Suppressor macrophage (primary cell): ENCODE results near the gene A3GALT2.
"Not testable (repeated sequence)": the region's sequence is repeated elsewhere in the genome, so short reads cannot be mapped to it uniquely, and the experiment has no call there.

Experiments used
- DNase-seq, 4 experiments: peaks; one replicate each; pipeline ENCODE4 v3.0.0-alpha.2; 2020 to 2022

A3GALT2 gene

DNA sequence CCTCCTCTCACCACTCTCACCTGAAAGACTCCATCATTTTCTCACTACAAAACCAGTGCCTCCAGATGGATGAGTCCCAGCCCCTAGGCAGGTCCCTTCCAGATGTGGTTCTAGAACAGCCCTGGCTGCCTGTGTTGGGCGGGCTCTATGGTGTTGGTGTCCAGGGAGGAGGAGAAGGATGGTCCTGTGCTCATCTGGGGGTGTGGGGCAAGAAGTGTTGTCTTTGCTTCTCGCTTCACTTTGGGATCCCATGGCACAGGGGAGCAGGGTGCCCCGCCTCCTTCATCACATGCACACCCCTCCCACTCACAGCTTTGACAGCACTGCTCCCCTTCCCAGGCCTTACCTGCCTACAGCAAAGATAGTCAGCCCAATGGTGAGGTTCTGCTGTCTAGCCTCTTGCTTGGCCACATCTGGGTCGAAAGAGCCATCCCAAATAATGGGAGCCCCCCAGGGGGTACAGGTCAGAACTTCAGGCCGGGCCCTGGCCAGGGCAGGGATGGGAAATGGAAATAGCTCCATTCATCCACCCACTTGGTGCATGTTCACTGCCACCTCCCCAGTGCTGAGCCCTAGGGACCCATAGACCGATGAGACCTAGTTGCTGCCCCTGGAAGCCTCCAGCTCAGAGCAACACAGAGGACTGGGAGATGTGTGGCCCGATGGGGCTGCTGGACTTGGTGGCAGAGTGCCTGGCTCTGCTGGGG lies 9.0 kb downstream of the A3GALT2 start:
- DNase-seq = no peak

DNA sequence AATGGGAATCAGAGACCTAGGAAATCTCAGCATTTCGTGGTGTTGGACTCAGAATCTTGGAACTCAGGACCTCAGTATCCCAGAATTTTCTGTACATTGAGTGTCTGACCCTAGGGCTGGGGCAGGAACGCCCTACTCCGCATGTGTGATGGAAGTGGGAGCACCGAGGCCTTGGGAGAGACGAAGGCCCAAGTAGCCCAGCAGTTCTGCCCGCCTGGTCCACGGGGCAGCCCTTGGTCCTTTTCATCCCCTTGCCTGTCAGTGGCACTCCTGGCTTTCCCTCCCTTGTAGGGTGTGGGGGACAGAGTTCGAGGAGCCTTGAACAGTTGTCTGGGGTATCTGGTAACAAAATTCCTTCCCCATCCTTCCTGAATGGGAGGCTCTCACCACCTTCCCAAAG lies 10.2 kb downstream of the A3GALT2 start:
- DNase-seq = no peak

DNA sequence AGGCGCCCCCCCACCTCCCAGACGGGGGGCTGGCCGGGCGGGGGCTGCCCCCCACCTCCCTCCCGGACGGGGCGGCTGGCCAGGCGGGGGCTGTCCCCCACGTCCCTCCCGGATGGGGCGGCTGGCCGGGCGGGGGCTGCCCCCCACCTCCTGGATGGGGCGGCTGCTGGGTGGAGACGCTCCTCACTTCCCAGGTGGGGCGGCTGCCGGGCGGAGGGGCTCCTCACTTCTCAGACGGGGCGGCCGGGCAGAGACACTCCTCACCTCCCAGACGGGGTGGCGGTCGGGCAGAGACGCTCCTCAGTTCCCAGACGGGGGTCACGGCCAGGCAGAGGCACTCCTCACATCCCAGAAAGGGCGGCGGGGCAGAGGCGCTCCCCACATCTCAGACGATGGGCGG lies 11.5 kb downstream of the A3GALT2 start:
- not testable (repeated sequence) for DNase-seq

DNA sequence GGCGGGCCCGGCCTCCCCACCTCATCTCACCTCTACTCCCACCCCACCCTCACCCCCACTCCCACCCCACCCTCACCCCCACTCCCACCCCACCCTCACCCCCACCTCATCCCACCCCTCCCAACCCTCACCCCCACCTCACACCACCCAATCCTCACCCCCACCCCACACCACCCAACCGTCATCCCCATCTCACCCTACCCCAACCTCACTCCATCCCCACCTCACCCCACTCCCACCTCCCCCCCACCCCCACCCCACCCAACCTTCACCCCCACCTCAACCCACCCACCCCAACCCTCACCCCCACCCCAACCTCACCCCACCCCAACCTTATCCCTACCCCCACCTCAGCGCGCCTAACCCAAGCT lies 13.4 kb downstream of the A3GALT2 start:
- no peak for DNase-seq

DNA sequence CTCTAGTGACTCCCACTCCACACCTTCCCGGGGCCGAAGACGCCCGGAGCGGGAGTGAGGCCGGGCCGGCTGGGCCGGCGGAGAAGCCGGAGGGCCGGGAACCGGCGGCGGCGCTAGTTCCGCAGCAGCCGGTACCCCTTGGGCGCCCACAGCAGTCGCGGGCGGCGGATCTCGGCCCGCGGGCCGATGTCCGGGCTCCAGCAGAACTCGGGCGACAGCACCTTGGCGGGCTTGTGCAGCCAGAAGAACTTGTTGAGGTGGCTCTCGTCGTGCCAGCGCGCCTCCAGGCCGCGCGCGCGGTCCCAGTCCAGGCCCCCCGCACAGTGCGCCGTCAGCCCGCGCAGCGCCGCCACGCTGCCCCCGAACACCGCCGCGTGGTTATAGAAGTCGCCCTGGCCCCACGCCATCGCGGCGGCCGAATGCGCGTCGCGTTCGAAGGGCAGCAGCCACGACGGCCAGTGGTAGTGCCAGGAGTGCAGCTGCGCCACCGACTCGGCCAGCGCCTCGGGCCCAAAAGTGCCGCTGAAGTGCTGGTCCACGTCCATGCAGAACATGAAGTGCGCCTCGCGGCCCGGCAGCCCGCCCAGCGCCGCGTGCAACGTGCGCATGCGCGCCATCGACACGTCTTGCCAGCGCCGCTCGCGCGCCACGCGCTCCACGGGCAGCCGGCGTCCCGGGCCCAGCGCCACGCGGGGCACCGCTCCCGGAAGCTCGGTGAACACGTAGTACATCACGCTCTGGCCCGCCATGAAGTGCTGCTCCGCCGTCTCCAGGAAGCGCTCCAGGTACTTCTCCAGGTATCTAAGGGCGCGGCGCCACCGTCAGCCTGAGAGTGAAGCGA lies 14.0 kb downstream of the A3GALT2 start:
- DNase-seq = peak in 3 of 4 experiments; percentile 28 to 39 (median 31)

DNA sequence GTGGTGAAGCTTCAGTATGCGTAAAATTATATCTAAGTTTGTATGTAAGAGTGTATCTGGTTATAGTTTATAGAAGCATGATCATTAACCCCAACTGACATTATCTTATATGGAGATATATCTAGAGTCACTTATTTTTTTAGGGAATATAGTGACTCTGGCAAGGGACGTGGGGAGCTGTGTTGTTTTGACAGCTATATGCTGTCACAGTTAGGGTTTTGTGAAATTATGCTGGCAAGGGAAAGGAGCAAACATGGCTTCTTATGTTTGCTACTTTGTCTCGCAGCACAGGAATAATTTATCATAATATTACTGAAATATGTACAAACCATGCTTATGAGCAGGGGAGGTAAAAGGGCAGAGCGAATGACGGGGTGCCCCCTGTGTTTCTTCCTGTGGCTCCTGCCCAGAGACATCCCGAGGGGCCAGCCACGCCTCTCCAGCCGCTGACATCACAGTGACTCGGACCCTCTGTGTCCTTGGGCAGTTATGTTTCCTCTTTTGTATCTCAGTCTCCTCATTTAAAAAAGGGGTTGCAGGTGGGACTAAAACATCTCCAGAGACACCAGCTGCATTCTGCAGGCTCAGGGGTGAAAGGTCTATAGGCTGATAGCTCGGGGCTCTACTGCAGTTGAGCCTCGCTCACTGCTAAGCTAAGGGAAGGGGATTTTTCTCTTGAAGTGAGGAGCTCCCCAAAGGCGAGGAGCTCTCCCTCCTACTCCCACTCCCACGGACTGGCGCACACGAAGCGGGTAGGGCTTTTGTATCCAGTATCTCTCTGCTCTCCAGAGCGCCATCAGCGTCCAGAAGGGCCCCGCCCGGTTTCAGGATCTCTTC lies 14.9 kb downstream of the A3GALT2 start:
- peak in 1 of 4 experiments; percentile 35 for DNase-seq

DNA sequence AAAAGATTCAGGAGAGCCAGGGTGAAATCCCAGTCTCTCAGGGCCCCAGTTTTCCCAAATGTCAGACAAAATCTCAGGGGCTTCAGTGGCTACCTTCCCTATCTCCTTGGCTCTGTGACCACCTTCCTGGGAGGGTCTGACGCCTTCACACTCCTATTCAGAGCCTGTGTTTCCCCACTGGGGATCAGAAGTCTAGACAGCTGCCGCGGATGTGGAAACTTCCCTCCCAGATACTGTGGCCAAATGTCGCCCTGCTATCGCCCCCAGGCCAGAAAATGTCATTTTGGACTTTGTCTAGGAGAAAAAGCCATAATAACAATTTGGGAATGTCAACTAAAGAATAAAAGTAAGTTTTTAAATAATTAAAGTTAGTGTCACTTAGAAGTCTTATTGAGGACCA lies 15.9 kb downstream of the A3GALT2 start:
- no peak for DNase-seq

DNA sequence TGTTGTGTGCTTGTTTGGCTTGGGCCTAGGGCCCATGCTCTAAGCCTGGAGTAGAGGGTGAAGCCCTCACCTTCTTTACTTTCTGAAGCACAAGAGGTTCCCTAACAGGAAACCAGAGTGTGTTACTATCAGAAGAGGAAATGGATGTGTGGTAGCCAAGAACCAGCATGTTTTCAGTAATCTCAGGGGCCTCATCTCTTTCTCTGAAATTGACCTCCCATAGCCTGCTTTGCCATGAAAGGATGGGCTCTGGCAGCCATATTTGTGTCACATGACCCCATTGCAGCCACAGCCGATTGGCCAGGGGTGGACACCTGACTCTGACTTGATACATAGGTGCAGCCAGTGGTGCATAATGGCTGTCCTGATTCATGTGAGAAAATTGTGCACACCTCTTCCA lies 18.6 kb downstream of the A3GALT2 start:
- DNase-seq = no peak

DNA sequence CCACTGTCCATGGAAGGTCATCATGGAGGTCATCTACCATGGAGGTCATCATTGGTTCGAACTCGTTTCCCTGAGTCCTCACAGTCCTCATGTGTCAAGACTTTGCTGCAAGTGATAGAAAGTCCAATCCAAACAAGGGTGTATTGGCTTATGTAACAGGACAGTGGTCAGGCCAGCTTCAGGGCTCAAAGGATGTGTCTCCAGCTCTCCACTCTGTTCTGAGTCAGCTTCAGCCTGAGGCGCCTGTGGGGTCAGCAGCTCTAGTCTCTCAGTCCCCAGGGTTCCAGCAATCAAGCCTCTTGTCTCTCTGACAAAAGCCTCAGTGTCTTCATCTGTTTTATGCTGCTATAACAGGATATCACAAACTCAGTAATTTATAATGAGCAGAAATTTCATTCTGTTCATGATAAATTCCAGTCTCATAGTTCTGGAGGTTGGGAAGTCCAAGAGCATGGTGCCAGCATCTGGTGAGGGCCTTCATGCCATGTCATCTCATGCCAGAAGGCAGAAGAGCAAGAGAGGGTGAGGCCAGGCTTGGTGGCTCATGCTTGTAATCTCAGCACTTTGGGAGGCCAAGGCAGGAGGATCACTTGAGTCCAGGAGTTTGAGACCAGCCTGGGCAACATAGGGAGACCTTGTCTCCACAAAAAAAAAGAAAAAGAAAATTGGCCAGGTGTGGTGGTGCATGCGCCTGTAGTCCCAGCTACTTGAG lies 19.5 kb downstream of the A3GALT2 start:
- no peak for DNase-seq

DNA sequence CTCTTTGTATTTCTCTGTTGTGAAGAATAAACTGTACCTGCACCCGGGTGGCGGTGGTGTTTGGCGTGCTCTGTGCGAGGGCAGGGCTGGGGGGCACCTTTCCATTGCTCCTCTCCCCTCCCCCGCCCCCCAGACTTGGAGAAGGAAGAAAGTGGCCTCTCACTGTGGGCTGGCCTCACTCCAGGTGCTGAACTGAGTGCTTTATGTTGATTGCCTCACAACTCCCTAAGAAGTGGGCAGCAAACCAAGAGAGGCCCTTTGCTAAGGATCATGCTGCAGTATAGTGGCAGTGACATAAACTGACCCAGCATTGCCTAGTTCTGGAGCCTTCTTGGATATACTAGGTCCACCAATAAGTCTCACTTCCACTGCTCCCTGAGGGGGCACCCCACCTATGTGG lies 20.2 kb downstream of the A3GALT2 start:
- DNase-seq = peak in 1 of 4 experiments; percentile 21

DNA sequence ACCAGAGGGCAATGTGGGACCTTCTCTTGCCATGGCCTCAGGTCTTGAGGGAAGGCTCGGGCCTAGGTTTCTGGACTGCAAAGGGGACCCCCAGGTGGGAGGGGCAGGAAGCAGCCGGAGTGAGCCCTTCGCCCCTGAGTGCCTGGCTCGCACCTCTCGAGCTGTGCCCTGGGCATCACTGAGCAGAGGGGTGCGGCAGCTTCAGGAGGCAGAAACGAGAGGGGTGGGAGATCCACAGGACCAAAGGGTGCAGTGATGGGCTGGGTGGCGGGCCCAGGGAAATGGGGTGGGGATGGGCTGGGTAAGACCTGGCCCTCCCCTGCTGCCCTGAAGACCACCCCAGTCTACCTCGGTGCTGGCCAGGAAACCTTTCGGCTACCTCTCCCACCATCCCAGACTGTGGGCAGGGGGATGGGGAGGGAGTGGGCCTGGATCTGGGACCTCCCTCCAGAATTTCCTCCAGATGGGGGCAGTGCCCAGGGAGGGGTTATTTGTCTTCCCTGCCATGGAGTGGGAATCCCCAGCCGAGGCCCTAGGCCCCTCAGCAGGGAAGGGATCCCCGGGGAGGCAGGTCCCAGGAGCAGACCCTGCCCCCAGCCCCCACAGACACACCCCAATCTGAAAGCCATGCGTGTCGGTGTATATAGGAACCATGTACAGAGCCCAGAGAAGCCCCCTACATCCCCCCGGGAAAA lies 21.3 kb downstream of the A3GALT2 start:
- DNase-seq = no peak

DNA sequence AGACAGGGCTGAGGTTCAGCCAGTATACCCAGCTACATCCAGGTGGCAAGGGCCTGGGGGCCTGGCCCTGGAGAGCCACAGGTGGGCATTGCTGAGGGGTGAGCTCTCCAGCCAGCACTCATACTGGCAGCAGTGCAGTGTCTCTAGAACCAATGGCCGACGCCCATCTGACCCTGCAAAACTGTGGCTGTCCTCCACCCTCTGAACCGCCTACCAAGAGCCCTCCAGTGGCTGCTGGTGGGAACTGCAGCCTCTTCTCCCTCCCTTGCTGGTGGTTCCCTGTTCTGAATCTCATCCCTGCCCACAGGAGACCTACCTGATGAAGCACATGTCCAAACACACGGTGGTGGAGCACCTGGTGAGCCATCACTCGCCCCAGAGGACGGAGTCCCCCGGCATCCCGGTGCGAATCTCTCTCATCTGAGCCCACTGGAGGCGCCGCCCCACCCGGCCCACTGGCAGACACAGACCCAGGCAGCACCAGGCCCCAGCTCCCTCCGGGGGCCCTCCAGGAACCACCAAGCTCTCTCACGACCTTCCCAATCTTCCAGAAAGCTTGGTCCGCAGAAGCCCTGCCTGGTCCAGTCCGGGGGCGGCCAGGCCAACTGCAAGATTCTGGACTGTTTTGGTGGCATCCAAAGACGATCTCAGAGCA lies 22.1 kb downstream of the A3GALT2 start:
- DNase-seq = peak; percentile 75 to 85 (median 80)

DNA sequence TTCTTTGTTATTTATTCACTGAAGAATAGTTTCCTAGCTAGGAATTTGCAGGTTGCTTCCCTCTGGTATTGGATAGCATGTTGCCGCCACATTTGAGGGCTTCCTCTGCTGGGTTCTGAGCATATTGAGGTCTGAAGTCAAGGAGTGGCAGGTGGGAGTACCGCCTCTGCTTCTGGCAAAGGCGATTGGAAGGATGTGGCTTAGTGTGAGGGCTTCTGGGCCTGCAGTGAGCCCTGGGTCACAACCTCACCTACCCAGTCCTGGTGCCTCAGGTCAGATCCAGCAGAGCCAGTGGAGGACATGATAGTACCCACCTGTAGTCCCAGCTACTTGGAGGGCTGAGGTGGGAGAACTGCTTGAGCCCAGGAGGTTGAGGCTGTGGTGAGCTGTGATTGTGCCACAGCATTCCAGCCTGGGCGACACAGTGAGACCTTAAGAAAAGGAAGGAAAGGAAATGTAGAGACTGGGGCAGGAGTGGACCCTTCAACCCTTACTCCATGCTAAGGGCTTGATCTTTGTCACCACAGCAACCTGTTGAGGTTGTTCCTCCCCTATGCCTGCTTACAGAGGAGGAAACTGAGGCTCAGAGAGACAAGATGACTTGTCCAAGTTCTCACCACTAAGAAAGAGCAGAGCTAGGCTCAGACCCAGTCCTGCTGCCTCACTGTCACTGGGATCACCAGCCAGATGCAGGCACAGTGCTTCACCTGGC lies 22.8 kb downstream of the A3GALT2 start:
- no peak for DNase-seq

DNA sequence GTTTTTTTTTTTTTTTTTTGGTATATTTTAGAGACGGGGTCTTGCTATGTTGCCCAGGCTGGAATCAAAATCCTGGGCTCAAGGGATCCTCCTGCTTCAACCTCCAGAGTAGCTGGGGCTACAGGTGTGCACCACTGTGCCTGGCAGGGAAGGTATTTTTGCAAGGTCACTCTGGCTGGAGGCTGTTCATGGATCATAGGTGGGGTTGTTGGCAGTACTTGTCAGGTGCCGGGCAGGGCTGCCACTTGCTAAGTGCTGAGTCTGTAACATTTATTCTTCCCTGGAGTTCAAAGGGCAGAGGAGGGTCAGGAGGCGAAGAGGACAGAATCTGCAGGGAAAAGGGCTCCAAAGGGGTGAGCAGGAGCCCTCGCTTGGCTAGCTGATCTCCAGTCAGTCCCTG lies 24.1 kb downstream of the A3GALT2 start:
- no peak for DNase-seq

DNA sequence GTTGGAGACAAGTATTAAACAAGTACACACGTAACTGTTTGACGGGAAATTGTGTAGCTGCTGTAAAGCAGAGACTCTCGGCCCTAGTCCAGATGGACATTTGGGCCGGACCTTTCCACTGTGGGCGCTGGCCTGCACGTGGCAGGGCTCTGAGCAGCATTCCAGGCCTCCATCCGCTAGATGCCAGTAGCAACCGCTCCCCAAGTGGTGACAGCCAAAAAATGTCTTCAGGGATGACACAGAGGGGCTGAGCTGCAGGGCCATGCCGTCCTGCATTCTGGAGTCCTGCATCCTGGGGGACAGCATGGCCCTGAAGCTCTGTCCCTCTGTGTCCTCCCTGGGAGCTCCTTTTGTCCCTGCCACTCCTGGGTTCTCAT lies 24.8 kb downstream of the A3GALT2 start:
- no peak for DNase-seq

DNA sequence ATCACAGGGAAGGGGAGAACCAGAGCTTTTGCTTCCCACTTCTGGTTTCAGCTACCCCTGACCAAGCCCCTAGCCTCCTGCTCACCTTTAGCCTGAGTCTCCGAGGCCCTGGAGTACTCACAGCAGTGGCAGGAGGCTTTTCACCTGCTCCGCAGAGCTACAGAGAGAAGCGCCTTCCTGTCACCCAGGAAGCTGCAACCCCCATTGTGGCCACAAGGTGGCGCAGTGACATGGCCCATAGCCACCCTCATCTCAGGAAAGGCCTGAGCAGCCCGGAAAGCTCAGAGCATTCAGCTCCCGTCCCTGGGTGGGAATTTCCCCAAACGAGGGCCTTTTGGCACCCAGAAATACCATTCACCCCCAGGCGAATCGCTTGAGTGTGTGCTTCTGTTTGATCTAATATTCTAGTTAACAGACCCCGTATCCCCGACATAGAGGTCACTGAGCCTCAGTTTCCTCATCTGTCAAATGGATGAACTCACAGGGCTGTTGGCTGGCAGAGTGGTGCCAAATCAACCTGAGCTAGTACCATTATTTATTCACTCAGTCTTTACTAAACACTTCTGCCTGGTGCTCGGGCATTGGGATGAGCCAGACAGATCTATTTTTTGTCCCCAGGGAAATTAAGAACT lies 25.3 kb downstream of the A3GALT2 start:
- DNase-seq = peak; percentile 86 to 93 (median 90)

DNA sequence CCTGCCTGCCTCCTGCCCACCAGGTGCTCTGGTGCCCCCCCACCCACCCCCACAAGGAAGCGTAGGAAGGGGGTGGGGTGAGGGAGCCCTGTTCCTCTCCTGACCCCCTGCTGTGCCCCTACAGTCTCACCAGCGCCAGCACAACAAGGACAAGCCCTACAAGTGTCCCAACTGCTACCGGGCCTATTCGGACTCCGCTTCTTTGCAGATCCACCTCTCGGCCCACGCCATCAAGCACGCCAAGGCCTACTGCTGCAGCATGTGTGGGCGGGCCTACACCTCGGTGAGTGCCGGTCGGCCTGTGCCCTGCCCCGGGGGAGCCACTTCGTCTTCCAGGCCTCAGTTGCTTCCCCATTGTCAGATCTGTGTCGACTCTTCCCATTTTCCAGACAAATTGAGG lies 25.9 kb downstream of the A3GALT2 start:
- peak in 1 of 4 experiments; percentile 5 for DNase-seq

DNA sequence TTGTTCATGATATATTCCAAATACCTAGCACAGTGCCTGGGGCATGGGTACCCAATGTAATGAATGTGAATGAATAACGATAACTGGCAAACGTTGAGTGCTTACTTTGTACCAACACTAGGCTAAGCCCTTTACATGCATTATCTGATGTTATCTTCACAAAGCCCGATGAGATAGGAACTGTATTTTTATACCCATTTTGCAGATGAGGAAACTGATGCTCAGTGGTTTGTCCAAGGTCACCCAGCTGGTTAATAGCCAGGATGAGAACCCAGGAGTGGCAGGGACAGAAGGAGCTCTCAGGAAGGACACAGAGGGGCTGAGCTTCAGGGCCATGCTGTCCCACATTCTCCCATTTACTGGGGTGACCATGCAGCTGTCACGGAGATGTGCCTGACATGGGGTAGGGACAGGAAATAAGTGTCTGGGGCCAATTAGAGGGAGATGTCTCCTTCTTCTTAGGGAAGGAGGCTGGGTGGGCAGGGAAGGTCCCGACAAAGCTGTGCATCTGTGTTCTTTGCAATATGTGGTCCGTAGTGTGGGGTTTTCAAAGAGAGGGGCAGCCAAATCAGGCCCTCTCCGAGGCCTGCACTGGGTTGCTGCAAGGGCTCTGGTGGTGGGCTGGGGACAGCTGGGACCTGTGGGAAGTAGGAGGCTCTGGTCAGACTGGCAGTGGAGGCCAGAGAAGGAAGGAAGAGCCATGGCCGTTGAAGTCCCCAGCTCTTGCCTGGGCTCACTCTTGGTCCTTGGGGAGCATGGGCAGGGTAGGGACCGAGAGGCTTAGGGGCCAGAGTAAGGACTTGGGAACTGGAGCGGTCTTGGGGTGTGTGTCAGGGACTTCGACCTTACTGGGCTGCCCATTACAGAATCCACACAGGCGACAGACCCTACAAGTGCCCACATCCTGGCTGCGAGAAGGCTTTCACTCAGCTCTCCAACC lies 26.6 kb downstream of the A3GALT2 start:
- peak in 1 of 4 experiments; percentile 1 for DNase-seq
